HepG2 (cell line): ENCODE data around the gene POLR3E. TPM values are rescaled to one million over a fixed set of nuclear protein-coding genes. Genes with fewer than 3 reads are reported as not detected.

Experiments used
- DMAP1 ChIP-seq: IDR thresholded peaks from 2 replicates; pipeline ENCODE4 v1.6.1; 2016
- GZF1 ChIP-seq: sonication (generic); formaldehyde crosslinking; IDR thresholded peaks from 2 replicates; pipeline ENCODE4 v1.5.1; 2020; ENCODE audit warnings: mild to moderate bottlenecking, missing genetic modification reagents
- IRX3 ChIP-seq: sonication (generic); formaldehyde crosslinking; IDR thresholded peaks from 2 replicates; pipeline ENCODE4 v1.8.1; 2023; ENCODE audit warnings: mild to moderate bottlenecking, low read depth, missing genetic modification reagents, borderline replicate concordance
- KAT7 ChIP-seq: IDR thresholded peaks from 2 replicates; pipeline ENCODE4 v1.6.1; 2018; ENCODE audit warnings: borderline replicate concordance, missing compliant biosample characterization
- KDM3A ChIP-seq: IDR thresholded peaks from 2 replicates; pipeline ENCODE4 v1.6.1; 2018; ENCODE audit warnings: low read depth, missing compliant biosample characterization
- KDM5B ChIP-seq: sonication (generic); formaldehyde crosslinking; IDR thresholded peaks from 2 replicates; pipeline ENCODE4 v1.4.0; 2020; ENCODE audit warnings: missing genetic modification reagents, mild to moderate bottlenecking, borderline replicate concordance
- KLF13 ChIP-seq: sonication (generic); formaldehyde crosslinking; IDR thresholded peaks from 2 replicates; pipeline ENCODE4 v1.4.0; 2020; ENCODE audit warnings: mild to moderate bottlenecking, missing genetic modification reagents
- NR2F2 ChIP-seq: IDR thresholded peaks from 2 replicates; pipeline ENCODE4 v1.6.1; 2012; ENCODE audit warnings: low read depth, inconsistent platforms, borderline replicate concordance
- SIX4 ChIP-seq: sonication (generic); formaldehyde crosslinking; IDR thresholded peaks from 2 replicates; pipeline ENCODE4 v1.4.0; 2020; ENCODE audit warnings: missing genetic modification reagents
- SKI ChIP-seq: fragments of 450-650 bp; IDR thresholded peaks from one replicate; pipeline ENCODE4 v1.6.1; 2018; ENCODE audit warnings: mild to moderate bottlenecking; ENCODE audit not compliant: partially characterized antibody
- U2AF1 ChIP-seq: fragments of 200-400 bp; formaldehyde crosslinking; optimal IDR thresholded peaks from 2 replicates; pipeline ENCODE3; 2017; ENCODE audit warnings: mild to moderate bottlenecking, low read depth, low read length
- ZNF3 ChIP-seq: IDR thresholded peaks from 2 replicates; pipeline ENCODE4 v1.7.0; 2017; ENCODE audit warnings: inconsistent platforms
- ZNF337 ChIP-seq: sonication (generic); formaldehyde crosslinking; IDR thresholded peaks from 2 replicates; pipeline ENCODE4 v1.5.1; 2020; ENCODE audit warnings: missing genetic modification reagents, low read depth, mild to moderate bottlenecking, borderline replicate concordance
- ZNF34 ChIP-seq: sonication (generic); formaldehyde crosslinking; IDR thresholded peaks from 2 replicates; pipeline ENCODE4 v1.4.0; 2020; ENCODE audit warnings: mild to moderate bottlenecking, missing genetic modification reagents, borderline replicate concordance
- ZNF367 ChIP-seq: sonication (generic); formaldehyde crosslinking; IDR thresholded peaks from 2 replicates; pipeline ENCODE4 v1.4.0; 2020; ENCODE audit warnings: missing genetic modification reagents, borderline replicate concordance
- ZNF678 ChIP-seq: sonication (generic); formaldehyde crosslinking; IDR thresholded peaks from 2 replicates; pipeline ENCODE4 v1.4.0; 2020; ENCODE audit warnings: mild to moderate bottlenecking, missing genetic modification reagents
- ZNF724P ChIP-seq: sonication (generic); formaldehyde crosslinking; IDR thresholded peaks from 2 replicates; pipeline ENCODE4 v1.8.0; 2022; ENCODE audit warnings: missing genetic modification reagents, borderline replicate concordance
- ZNF816 ChIP-seq: sonication (generic); formaldehyde crosslinking; IDR thresholded peaks from 2 replicates; pipeline ENCODE4 v1.8.0; 2022; ENCODE audit warnings: missing genetic modification reagents, mild to moderate bottlenecking, borderline replicate concordance
- polyA plus RNA-seq, 8 experiments: library from polyadenylated mRNA; depleted of rRNA in 3 of 8; stranded (reverse) in 7 of 8; unstranded in 1 of 8; fragments of >200 nt; fragmentation: Illumina TruSeq in 4 of 8; extraction: Trizol in 4 of 8; gene quantifications; 2 replicates each; pipeline versions ENCODE4 v1.2.1 to v1.2.3, GENCODE V29; 2011 to 2016; ENCODE audit warnings: low read depth in 4 of 8, missing spikeins in 1 of 8, mixed read lengths in 1 of 8; ENCODE audit not compliant: insufficient read depth in 1 of 8
- total RNA-seq, 5 experiments: library from RNA; depleted of rRNA; stranded (reverse); fragments of >200 nt; fragmentation: Illumina TruSeq; extraction: Trizol; gene quantifications; 2 replicates each; pipeline ENCODE4 v1.2.3, GENCODE V29; 2016; ENCODE audit warnings: low read depth in 1 of 5
- TF ChIP-seq, protein P1 (sequence below): sonication (generic); formaldehyde crosslinking; IDR thresholded peaks from 2 replicates; pipeline ENCODE4 v1.4.0; 2020; ENCODE audit warnings: missing genetic modification reagents, borderline replicate concordance
- TF ChIP-seq, protein P2 (sequence below): sonication (generic); formaldehyde crosslinking; IDR thresholded peaks from 2 replicates; pipeline ENCODE4 v1.9.0; 2021; ENCODE audit warnings: missing genetic modification reagents, borderline replicate concordance
- TF ChIP-seq, protein P3 (sequence below), 2 experiments: IDR thresholded peaks; 2 replicates each; pipeline ENCODE4 v1.6.1; 2011 to 2012; ENCODE audit warnings: low read length in 2 of 2, borderline replicate concordance in 1 of 2, low read depth in 1 of 2, mild to moderate bottlenecking in 1 of 2, moderate library complexity in 1 of 2

POLR3E gene
- total and polyA plus RNA-seq, 2 of the 13 experiments (the other 11 are each of a cell fraction or from before 2014, with no cell fraction given), result 135 to 262 TPM

DNA sequence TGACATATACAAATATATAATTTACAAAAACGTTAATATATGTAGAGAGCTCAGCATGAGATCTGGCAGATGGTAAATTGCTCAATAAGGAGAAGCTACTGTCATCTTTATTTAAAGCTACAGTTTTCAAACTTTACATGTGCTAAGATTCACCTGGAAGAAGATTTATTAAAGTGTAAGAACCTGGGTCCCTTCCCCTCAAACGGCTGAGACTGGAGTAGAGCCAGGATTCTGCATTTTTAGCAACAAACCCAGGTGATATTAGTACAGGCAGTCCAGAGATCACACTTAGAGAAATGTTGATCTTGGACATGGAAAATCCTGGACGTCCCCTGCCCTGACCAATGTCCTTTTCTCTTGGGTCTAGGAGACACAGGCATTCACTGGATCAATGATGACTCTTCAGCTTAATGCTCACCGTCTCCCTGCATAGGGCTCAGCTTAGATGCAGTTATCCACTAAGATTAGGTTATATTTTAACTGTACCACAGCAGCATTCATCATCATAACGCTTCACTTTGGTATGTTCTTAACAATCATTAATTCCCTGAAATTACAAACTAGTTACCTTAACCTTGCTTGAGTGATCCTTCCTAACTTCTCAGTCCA is 56.8 kb downstream of the POLR3E start (continued):
- TF ChIP-seq ZNF337 (no peak; the same call in 1 of the 2 replicates), GZF1 (no peak), SKI (peak; percentile 32), KLF13 (CRISPR knock-in tag) (no peak), KDM3A (CRISPR knock-in tag) (no peak), ZNF816 (CRISPR knock-in tag) (no peak), ZNF367 (CRISPR knock-in tag) (no peak), ZNF3 (CRISPR knock-in tag) (no peak), NR2F2 (no peak), ZNF724P (CRISPR knock-in tag) (no peak), IRX3 (no peak), U2AF1 (no peak), DMAP1 (CRISPR knock-in tag) (no peak; the same call in 1 of the 2 replicates), SIX4 (no peak), ZNF34 (CRISPR knock-in tag) (no peak), KAT7 (CRISPR knock-in tag) (no peak), KDM5B (no peak), ZNF678 (no peak)
- TF ChIP-seq, protein P1, sequence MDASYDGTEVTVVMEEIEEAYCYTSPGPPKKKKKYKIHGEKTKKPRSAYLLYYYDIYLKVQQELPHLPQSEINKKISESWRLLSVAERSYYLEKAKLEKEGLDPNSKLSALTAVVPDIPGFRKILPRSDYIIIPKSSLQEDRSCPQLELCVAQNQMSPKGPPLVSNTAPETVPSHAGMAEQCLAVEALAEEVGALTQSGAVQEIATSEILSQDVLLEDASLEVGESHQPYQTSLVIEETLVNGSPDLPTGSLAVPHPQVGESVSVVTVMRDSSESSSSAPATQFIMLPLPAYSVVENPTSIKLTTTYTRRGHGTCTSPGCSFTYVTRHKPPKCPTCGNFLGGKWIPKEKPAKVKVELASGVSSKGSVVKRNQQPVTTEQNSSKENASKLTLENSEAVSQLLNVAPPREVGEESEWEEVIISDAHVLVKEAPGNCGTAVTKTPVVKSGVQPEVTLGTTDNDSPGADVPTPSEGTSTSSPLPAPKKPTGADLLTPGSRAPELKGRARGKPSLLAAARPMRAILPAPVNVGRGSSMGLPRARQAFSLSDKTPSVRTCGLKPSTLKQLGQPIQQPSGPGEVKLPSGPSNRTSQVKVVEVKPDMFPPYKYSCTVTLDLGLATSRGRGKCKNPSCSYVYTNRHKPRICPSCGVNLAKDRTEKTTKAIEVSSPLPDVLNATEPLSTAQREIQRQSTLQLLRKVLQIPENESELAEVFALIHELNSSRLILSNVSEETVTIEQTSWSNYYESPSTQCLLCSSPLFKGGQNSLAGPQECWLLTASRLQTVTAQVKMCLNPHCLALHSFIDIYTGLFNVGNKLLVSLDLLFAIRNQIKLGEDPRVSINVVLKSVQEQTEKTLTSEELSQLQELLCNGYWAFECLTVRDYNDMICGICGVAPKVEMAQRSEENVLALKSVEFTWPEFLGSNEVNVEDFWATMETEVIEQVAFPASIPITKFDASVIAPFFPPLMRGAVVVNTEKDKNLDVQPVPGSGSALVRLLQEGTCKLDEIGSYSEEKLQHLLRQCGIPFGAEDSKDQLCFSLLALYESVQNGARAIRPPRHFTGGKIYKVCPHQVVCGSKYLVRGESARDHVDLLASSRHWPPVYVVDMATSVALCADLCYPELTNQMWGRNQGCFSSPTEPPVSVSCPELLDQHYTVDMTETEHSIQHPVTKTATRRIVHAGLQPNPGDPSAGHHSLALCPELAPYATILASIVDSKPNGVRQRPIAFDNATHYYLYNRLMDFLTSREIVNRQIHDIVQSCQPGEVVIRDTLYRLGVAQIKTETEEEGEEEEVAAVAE, result no peak
- TF ChIP-seq, protein P2, sequence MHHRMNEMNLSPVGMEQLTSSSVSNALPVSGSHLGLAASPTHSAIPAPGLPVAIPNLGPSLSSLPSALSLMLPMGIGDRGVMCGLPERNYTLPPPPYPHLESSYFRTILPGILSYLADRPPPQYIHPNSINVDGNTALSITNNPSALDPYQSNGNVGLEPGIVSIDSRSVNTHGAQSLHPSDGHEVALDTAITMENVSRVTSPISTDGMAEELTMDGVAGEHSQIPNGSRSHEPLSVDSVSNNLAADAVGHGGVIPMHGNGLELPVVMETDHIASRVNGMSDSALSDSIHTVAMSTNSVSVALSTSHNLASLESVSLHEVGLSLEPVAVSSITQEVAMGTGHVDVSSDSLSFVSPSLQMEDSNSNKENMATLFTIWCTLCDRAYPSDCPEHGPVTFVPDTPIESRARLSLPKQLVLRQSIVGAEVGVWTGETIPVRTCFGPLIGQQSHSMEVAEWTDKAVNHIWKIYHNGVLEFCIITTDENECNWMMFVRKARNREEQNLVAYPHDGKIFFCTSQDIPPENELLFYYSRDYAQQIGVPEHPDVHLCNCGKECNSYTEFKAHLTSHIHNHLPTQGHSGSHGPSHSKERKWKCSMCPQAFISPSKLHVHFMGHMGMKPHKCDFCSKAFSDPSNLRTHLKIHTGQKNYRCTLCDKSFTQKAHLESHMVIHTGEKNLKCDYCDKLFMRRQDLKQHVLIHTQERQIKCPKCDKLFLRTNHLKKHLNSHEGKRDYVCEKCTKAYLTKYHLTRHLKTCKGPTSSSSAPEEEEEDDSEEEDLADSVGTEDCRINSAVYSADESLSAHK, result no peak
- TF ChIP-seq, protein P3, sequence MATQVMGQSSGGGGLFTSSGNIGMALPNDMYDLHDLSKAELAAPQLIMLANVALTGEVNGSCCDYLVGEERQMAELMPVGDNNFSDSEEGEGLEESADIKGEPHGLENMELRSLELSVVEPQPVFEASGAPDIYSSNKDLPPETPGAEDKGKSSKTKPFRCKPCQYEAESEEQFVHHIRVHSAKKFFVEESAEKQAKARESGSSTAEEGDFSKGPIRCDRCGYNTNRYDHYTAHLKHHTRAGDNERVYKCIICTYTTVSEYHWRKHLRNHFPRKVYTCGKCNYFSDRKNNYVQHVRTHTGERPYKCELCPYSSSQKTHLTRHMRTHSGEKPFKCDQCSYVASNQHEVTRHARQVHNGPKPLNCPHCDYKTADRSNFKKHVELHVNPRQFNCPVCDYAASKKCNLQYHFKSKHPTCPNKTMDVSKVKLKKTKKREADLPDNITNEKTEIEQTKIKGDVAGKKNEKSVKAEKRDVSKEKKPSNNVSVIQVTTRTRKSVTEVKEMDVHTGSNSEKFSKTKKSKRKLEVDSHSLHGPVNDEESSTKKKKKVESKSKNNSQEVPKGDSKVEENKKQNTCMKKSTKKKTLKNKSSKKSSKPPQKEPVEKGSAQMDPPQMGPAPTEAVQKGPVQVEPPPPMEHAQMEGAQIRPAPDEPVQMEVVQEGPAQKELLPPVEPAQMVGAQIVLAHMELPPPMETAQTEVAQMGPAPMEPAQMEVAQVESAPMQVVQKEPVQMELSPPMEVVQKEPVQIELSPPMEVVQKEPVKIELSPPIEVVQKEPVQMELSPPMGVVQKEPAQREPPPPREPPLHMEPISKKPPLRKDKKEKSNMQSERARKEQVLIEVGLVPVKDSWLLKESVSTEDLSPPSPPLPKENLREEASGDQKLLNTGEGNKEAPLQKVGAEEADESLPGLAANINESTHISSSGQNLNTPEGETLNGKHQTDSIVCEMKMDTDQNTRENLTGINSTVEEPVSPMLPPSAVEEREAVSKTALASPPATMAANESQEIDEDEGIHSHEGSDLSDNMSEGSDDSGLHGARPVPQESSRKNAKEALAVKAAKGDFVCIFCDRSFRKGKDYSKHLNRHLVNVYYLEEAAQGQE (IDR thresholded peaks at IDR 0.05; ENCODE audit: borderline replicate concordance in 1 of 2, low read depth in 1 of 2, low read length in 2 of 2), result no peak
